GM19328 (cell line): ENCODE data around the gene GLS.
"Not testable (repeated sequence)": the region's sequence is repeated elsewhere in the genome, so short reads cannot be mapped to it uniquely, and the experiment has no call there.

Source experiments
- ATAC-seq: cut with Tn5 transposase; IDR thresholded peaks from one replicate; pipeline ENCODE4 v1.9.1; 2021; ENCODE audit warnings: mild to moderate bottlenecking, moderate library complexity; ENCODE audit not compliant: unreplicated experiment

The GLS gene

DNA sequence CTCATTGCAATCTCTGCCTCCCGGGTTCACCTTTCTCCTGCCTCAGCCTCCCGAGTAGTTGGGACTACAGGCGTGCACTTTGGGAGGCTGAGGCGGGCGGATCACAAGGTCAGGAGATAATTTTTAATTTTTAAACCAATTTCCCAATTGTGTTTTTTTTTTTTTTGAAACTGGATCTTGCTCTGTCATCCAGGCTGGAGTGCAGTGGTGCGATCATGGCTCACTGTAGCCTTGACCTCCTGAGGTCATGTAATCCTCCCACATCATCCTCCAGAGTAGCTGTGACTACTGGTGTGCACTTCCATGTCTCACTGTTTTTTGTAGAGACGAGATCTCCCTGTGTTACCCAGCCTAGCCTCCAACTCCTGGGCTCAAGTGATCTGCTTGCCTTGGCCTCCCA is 49.3 kb downstream of the GLS start:
- no peak for ATAC-seq

DNA sequence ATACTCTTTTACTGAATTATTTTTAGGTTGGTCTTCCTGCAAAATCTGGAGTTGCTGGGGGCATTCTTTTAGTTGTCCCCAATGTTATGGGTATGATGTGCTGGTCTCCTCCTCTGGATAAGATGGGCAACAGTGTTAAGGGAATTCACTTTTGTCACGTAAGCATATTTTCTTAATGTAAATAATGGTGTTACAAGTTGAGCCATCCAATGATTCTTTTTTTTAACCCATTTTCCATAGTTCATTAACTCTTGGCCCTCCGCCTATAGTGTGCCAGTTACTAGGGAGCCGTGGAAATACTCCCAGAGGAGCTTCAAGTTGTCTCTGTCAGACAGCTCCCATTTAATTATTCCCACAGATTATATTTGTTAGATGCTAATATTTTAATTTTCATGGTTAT is 49.8 kb downstream of the GLS start:
- no peak for ATAC-seq

DNA sequence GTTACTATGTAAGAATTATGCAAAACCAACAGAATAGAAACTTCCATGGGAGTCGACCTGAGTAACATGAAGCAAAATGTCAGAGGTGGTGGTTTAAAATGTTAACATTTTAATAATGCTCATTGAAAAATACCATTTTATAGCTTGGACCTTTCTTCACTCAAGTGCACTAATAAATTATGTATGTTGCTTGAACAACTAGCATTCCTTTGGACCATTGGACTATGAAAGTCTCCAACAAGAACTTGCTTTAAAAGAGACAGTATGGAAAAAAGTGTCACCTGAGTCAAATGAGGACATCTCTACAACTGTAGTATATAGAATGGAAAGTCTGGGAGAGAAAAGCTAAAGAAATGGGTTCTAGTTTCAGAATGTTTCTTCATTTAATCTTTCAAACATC is 51.9 kb downstream of the GLS start:
- ATAC-seq, result no peak

DNA sequence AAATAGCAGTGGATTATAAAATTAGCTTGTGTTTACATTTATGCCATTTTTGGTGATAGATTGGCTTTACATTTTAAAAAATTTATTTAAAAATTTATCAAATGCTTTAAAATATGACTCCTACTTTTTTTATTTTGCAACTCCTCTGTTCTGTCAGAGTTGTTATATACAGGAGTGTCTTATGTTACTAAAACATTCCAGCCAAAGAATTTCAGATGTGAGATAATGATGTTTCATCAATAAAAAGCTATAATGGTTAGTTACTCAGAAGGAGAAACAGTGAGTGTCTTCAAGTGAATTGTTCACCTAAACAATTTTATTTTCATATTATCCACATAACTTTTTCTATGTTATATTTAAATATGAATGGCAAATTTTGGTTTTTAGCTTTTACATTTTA is 52.7 kb downstream of the GLS start:
- ATAC-seq, result no peak

DNA sequence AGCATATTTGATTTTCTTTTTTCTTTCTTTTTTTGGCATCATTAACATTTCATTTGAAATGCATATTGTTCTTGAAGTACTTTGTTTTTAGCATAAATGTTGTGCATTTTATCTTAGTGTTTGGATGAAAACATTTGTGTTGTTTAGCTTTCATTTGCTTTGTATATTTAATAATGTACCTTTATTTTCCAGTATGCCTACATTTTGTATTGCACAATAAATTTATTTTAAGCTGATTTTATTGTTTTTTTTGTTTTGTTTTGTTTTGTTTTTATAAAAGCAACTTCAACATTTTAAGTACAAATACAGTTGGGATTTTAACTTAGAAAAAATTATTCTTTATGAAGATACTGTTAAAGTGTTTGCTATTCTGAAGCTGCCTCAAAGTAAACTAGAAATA is 54.4 kb downstream of the GLS start:
- ATAC-seq, result no peak

DNA sequence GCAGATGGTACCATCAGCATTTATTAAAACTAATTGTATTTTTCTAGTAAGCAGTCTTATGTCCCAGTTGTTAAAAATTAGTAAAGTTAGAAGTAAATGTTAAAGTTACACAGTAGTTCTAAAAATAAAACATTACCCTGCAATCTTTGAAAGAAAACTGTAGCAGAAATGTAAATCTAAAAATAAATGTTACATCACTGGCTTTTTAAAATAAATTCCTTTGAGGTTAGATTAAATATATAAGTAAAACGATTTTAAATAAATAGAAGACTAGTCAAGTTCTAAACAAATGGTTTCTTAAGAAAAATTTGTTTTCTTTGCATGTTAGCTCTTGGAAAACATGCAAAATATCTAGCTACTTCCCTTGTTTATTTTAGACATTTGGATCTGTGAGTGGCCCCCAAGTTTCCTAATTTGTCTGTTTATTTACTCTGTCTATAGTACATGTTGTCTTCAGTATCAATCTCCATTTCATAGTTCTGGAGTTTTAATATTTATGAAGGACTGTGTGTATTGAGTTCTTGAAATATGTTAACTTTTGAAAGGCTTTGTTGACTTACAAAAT is 58.2 kb downstream of the GLS start:
- no peak for ATAC-seq

DNA sequence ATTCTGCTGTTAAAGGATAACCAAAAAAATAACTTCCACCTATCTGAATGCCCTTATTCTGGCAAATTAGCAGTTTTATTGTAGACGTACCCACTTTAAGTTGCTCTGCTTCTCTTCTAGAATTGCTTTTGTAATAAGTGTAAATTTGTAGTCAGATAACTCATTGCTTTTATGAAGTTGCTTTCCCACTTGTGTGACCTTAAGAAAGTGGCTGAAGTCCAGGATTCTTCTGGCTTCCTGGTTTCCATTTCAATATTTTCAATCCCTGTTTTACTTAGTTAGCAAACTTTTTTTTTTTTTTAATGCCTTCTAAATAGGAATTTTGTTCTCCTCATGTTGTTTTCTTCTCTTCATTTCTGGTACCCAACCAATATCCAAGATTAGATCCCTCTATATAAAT is 59.8 kb downstream of the GLS start:
- no peak for ATAC-seq

DNA sequence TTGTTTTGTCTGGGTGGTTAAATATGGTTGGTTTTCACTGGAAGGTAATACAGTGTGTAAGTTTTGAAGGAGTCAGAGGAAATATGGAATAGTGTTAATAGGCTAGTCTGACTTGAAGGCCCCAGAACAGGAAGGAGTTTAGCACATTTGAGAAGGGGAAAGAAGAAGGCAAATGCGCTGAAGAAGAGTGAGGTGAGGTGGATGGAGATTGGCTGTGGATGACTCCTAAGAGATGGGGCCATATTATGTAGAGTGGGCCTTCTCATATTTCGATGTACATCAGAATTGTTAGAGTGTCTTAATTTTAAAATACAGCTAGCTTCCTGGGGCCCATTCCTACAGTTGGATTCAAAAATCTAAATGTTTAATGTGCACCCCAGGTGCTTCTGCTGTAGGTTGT is 61.0 kb downstream of the GLS start:
- ATAC-seq, result no peak

DNA sequence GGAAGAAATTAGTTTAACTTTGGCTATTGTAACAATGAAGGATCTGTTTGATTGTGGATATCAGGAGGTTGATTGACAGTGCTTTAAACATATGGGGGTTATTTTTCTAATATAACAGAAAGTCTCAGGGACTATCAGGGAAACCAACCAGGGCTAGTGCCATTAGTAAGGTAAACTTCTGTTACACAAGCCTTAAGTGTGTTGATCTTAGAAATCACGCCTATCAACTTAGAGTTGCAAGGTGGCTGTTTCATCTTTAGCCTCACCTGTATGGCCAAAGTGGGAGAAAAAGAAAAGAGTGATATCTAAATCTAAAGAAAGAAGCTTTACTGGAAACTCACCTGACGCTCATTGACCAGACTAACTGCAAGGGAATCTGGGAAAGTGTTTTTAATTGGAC is 62.1 kb downstream of the GLS start:
- ATAC-seq, result no peak

DNA sequence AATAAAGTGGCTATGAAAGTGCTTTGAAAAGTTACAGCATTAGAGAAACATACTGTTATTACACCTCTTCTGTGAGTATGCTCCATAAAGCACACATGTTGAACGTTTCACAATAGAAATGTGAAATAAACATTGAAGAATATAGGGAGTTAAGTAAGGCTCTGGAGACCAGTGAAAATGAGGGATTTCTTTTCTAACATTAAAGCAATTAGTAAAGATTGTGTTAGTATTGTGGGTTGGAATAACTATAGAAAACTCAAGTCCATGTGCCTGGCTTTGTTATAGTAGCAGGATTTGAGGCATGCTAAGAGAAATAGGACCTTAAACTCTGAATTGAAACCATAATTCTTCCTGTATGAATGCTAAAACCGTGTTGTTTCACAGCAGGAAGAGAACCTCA is 63.1 kb downstream of the GLS start:
- ATAC-seq, result no peak

DNA sequence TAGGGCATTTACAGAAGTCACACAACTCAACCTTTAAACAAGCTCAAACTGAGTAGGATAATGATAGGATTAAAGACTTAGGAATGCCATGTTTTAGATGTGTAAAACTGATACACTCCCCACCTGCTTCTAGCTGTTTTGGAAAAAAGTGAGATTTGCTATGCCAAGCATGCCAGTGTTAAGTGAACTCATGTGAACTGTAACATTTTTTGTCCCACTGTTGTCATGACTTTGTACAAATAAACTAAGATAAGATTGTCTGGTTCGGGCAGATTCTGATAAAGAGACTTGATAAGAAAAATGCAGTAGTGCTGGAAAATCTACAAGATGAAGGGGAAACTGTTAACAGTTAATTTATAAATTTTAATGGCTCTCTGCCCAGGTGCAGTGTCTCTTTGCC is 66.5 kb downstream of the GLS start:
- ATAC-seq, result no peak

DNA sequence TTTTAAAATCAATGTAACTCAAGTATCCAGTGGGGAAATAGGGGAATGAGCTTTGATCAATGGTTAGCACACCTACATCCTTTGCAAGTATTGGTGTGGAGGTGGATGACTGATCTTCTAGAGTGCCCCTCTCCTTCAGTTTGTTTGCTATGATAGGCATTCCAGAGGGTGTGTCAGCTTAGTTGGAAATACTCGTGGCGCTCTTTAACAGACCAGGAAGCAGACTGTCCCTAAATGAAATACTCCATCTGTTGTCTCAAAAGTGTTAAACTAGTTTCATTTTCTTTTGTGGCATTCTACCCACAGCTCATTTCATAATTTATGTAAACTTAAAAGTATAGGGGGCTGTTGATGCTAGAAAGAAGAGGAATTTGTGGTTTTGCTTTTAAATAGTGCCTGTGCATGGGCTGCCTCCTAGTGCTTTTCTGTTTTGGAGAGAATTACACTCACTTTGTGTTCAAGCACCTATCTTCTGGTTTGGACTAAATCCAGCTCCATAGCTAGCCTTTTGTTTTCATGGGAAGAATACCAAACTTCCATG is 67.2 kb downstream of the GLS start:
- ATAC-seq, result peak; percentile 53

DNA sequence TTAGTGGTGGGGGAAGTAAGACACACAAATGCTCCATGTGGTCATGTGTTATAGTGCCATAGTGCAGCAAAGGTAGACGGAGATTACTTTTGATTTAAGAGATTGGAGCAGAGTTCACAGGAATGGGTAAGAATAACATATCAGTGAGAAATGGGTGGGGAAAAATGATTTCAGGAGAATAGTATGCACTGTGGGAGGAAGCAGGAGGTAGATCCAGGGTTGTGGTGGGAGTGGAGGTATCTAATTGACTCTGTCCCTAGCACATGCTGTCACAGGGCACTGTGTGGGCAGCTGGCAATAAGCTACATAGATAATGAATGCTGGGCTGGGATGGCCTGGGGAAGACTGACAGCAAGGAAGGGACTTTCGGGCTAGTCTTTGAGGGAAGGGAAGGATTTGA is 68.0 kb downstream of the GLS start:
- no peak for ATAC-seq

DNA sequence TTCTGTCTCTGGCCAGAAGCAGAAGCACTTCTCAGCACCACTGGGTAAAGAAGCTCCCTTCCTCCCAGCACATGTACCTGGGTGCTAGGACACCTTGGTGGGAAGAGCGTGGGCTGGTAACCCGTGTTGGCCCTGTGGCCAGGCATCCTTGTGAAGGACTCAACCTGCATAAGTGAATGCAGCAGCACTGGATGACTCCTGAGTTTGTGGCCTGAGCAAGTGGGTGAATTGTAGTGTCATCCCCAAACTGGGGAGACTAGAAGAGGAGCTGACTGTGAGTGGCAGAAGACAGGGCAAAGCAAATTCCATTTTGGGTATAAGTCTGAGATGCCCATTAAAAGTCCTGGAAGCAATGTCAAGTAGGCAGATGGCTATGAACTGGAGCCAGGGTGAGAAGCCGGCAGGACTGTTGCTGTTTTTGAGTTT is 70.0 kb downstream of the GLS start:
- no peak for ATAC-seq

DNA sequence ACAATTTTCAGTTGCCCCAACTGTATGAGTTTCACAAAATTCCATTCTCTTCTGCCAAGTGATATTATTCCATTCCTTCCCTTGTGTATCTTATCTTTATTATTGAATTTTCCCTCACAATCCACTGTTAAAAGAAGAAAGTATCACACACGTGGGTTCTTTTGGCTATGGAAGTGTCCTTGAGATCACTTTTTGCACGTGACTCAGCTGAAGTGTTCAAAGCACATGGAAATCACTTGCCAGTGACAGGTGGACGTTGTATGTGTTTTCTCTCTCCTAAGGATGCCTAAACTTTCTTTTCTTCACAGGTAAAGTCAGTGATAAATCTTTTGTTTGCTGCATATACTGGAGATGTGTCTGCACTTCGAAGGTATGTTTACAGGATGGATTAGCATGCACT is 72.6 kb downstream of the GLS start:
- no peak for ATAC-seq

DNA sequence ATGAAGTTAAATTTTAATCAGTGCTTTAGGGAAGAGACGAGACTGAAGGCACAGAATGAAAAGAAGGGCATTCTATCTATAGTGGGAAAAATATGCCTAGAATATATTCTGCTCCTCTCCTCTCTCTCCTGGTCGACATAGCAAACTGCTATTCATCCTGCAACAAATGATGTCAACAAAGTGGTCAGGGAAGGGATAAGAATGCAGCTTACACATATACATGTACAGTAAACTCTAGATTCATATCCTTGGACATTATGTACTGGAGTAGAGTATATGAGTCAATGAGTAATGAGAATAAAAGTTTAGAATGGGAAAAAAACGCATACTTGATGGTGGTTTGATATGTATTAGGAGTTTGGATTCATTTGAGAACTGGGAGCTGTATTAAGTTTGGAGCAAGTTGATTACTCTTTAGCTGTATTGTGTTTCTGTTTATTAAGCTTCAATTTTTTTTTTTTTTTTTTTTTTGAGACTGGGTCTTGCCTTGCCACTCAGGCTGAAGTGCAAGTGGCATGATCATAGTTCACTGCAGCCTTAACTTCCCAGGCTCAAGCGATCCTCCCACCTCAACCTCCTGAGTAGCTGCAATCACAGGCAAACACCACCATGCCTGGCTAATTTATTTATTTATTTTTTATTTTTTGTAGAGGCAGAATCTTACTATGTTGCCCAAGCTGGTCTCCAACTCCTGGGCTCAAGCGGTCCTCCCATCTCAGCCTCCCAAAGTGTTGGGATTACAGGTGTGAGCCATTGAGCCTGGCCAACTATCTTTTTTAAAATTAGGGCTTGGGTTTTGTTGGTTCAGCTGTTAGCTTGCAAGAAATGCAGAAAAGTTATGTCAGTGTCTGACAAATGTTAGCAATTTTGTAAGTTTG is 79.5 kb downstream of the GLS start:
- no peak for ATAC-seq

DNA sequence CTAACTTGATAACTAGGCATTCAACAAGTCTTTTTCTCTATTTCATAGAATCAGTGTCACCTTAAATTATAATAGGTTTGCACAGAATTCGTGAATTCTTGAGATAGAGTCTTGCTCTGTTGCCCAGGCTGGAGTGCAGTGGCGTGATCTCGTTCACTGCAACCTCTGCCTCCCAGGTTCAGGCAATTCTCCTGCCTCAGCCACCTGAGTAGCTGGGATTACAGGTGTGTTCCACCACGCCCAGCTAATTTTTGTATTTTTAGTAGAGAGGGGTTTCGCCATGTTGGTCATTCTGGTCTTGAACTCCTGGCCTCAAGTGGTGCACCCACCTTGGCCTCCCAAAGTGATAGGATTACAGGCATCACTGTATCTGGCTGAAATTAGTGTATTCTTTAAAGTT is 80.5 kb downstream of the GLS start:
- ATAC-seq, result not testable (repeated sequence)

DNA sequence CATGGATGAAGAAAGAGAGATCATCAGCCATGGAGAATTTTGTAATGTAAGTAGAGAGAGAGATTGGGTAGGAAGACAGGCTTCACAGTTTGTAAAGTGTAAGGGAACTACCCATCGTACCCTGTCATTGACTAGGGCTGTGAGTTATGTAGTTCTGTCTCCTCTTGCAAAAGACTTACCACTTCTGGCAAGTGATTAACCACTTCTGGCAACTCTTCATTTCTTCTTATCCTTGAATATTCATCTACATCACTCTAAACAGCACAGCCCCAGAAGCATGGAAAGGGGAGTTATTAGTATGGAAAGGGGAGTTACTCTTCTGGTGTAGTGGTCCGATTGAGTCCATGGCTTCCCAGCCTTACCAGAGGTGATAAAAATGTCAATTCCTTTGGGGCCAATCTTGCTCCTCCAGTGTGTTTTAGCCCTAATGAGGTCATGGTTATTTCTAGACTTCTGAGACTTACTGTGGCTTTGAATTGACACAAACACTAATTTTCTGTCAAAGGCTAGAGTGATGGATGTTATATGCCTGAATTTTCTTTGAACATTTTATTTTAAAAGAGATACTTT is 81.4 kb downstream of the GLS start:
- ATAC-seq, result no peak

DNA sequence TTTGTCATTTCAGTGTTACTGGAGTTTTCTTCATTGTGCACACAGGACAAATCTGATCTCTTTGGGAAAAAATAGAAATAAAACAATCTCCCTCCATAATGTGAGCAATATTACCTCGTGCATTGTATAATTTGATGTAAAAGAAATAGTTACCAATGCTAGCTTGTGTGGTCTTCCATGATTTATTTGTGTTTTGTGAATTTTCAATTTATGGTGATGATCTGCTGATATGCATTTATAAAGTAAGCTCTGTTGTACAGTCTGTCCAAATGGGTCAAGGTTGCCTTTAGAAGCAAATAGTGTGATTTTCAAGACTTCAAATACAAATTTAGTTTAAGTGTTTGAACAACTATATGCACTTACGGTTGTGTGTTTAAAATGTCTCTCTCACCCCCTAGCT is 82.5 kb downstream of the GLS start:
- no peak for ATAC-seq

DNA sequence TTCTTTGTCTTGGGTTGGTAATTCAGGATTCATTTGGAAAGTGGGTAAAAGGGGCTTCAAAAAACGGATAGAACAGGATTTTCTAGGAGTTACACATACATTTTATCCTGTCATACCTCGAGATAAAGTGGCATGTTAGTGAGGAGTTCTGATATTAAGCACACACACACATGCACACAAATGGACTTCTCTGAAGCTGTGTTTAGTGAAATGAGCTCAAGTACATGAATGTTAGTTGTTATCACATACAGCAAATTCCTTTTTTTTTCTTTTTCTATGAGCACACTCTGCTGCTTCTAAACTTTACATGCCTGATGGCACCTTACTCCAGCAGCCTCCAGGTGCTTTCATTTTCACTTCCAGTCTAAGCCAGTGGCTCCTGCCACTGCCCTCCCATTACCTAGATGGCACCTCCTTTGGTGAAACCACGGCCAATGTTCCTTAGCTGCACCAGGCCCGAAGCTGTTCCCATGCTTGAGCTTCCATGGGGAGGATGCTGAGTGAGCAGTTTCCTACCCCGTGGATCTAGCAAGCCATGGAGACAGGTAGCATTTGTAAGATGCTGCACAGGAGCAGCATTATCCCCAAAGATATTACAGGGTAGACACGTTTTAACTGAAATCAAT is 83.7 kb downstream of the GLS start:
- no peak for ATAC-seq

DNA sequence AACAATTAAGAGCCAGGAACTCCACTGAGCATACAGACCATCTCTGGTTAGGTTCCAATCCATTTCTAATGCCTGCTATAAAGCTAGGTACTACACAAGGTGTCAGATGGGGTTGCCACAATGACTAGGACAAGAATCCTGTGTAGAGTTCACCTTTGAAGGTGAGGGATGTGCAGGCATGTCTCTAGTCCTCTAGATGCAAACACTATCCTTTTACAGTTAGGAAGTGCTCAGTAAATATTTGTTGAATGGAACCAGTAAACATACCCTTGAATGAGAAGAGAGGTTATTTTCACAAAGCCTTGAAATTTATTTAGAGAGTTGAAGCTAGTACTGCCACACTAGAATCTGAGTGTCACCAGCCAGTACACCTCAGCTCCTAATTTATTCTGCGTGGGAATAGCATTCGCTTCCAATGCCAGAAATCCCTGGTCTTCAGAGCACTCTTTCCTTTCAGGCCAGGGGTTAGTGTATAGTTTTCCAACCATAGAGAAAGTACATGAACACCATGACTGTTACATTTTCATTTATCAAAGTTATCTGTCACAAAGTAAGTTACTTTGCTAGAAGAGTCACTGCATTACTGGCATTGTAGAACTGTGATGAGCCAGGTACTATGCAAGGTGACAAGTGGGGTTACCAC is 85.1 kb downstream of the GLS start:
- no peak for ATAC-seq
